HG03521 (cell line): ENCODE measurements around the gene RIN3.

Source experiments
- ATAC-seq: cut with Tn5 transposase; IDR thresholded peaks from one replicate; pipeline ENCODE4 v1.9.1; 2021; ENCODE audit warnings: mild to moderate bottlenecking, moderate library complexity; ENCODE audit not compliant: unreplicated experiment

Gene RIN3

GRCh38 chr14:92733007-92733406 is 219.4 kb downstream of the RIN3 start:
- ATAC-seq, result no peak

GRCh38 chr14:92734618-92735017 is 221.0 kb downstream of the RIN3 start:
- ATAC-seq, result no peak

GRCh38 chr14:92735344-92735743 is 221.8 kb downstream of the RIN3 start:
- no peak for ATAC-seq

GRCh38 chr14:92737206-92737605 is 223.6 kb downstream of the RIN3 start:
- ATAC-seq, result no peak

- ATAC-seq, result no peak
Observed at GRCh38 chr14:92737619-92738188, 224.1 kb downstream of the RIN3 start.
